Measurements from ENCODE around the gene NKX6-1. TPM values are rescaled to one million over a fixed set of nuclear protein-coding genes. Genes with fewer than 3 reads are reported as not detected.

Gene NKX6-1
- total RNA-seq, 1 experiment from 2014 or later, result 0.09 TPM

- Histone ChIP-seq H3K9me3 (ENCODE audit: control insufficient read depth, low read depth, low read length) (no peaks in the 10 kb centered on the region), H2BK5ac (ENCODE audit: insufficient read length, low read length) (no peak overlapping the region), H3K27me3 (ENCODE audit: insufficient read depth, low read length) (peaks cover 82% of the 10 kb centered on the region), H3K23ac (ENCODE audit: insufficient read length, low read depth, low read length) (no peak overlapping the region), H2BK20ac (ENCODE audit: low read depth, low read length, poor library complexity, severe bottlenecking) (no peak overlapping the region), H2AFZ (ENCODE audit: low read length) (no peak overlapping the region), H2AK5ac (ENCODE audit: insufficient read length, low read length) (no peak overlapping the region), H3K79me2 (ENCODE audit: insufficient read depth, low read length) (no peaks in the 10 kb centered on the region), H3K4me2 (ENCODE audit: insufficient read depth, insufficient read length, low read length) (peak overlapping the region; percentile 58), H2BK12ac (ENCODE audit: insufficient read length, low read depth, low read length) (no peak overlapping the region), H3K23me2 (ENCODE audit: insufficient read length, low read depth, low read length, poor library complexity, severe bottlenecking) (peaks cover 23% of the 10 kb centered on the region), H4K20me1 (ENCODE audit: control insufficient read depth, insufficient read depth, insufficient read length) (no peaks in the 10 kb centered on the region), H3K27ac (ENCODE audit: insufficient read length, low read depth, low read length) (no peak overlapping the region), H3T11ph (ENCODE audit: low read length) (no peak overlapping the region), H3K18ac (ENCODE audit: insufficient read length, low read depth, low read length) (no peak overlapping the region), H2BK120ac (ENCODE audit: low read depth, low read length, poor library complexity, severe bottlenecking) (no peak overlapping the region), H3K4ac (ENCODE audit: low read depth, low read length) (no peak overlapping the region), H3K4me1 (ENCODE audit: insufficient read depth, low read length) (no peaks in the 10 kb centered on the region; the same call in 1 of the 2 replicates), H4K91ac (ENCODE audit: insufficient read length, low read depth, low read length) (no peak overlapping the region), H3K56ac (ENCODE audit: insufficient read length, low read depth, low read length) (no peak overlapping the region), H3K14ac (ENCODE audit: insufficient read depth, low read length) (no peak overlapping the region; the same call in 1 of the 2 replicates), H2BK15ac (ENCODE audit: low read depth, low read length) (no peak overlapping the region), H3K79me1 (ENCODE audit: insufficient read depth, low read depth, low read length, poor library complexity, severe bottlenecking) (no peaks in the 10 kb centered on the region), H4K5ac (ENCODE audit: insufficient read length, low read depth, low read length) (no peak overlapping the region), H4K8ac (replicated peaks; ENCODE audit: insufficient read length, low read depth, low read length) (no peak overlapping the region), H3K9ac (ENCODE audit: extremely low read depth, insufficient read length, low read length) (no peak overlapping the region)
- Mint-ChIP-seq H3K4me3 (peak overlapping the region; percentile 56 to 83), H3K36me3 (ENCODE audit: insufficient read depth in 1 of 3, low read depth in 3 of 3) (no peaks in the 10 kb centered on the region; a peak in 1 of 7 replicates), H3K27ac (no peak overlapping the region), H3K9me3 (no peaks in the 10 kb centered on the region; a peak in 1 of 5 replicates), H3K27me3 (ENCODE audit: low read depth) (peaks cover 99% of the 10 kb centered on the region), H3K4me1 (peaks cover 38 to 49% of the 10 kb centered on the region in 2 experiments)
- WGBS (ENCODE audit: extremely low coverage, insufficient read length, low lambda C conversion rate), result no CpG with 5 or more reads among the region's 62 CpGs
- no peak for TF ChIP-seq CTCF (conservative IDR thresholded peaks at IDR 0.05)
- DNase-seq, result peak; percentile 77
Observed at GRCh38 chr4:84493092-84493850, 5.8 kb downstream of the NKX6-1 start.
